Inflammatory macrophage treated with lipopolysaccharide for 4 hours (primary cell): ENCODE measurements around the gene CXCL1.

Source experiments
- DNase-seq: peaks from one replicate; pipeline ENCODE4 v3.0.0-alpha.2; 2020

Gene CXCL1

DNA sequence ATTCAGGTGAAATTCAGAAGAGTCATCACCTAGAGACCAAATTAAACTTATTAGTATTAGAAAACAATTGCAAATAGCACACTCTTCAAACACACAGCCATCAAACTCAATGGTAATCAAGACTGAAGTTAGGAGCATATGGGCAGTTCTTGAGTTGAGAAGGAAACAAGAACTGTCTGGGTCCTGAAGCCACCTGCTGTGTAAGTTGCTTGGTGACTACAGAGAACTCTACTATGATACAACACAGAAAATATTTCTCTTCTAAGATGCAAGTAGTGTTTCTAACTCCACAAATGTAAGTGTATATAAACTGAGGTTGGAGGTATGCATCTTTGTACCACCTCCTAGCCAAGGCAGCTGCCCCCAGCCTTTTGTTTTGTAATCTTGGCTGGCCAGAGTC is 16.4 kb upstream of the CXCL1 start:
- DNase-seq = no peak

GRCh38 chr4:73853246-73853704 is 15.9 kb upstream of the CXCL1 start, which contains the start of gene PF4V1:
Gene PF4V1, plus strand, starts transcription at chr4:73853296. Its CDS starts 67 bp downstream, at chr4:73853363.
- no peak for DNase-seq

GRCh38 chr4:73853718-73854473 is 15.3 kb upstream of the CXCL1 start:
- no peak for DNase-seq

GRCh38 chr4:73855406-73855805 is 13.8 kb upstream of the CXCL1 start:
- DNase-seq = no peak

DNA sequence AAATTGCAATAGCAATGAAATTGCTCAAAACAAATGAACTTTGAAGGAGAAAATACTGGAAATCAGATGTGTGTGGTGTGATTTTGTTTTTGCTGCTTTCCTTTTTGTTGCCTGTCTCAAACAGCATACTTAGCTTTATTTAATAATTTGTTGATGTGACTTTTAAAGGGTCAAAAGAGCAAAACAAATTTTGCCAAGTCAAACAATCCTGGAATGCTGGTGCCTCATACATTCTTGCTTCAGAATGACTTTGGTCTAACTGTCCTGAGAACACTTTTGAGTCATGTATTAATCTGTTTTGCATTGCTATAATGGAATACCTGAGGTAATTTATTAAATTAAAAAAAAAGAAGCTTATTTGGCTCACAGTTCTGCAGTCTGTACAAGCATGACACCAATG is 12.7 kb upstream of the CXCL1 start:
- no peak for DNase-seq

- DNase-seq = no peak
These were observed 9.5 kb upstream of the CXCL1 start for GRCh38 chr4:73859614-73860088.

DNA sequence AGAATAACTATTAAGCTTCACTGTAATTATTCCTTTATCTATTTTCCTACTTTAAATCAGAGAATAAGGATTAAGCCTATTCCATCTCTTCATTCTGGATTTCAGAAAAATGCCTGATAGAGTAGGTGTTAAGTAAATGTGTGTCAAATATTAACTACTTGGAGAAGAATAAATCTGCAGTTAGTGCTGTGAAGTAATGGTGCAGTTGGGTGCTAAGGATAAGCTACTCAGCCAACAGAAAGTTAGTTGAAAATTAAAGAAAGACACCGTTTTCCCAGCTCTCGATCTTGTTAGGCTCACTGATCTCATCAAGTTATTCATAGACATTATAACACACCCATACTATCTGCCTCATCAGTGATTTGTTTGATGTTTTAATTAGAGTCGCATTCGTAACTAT is 9.0 kb upstream of the CXCL1 start:
- DNase-seq = no peak

DNA sequence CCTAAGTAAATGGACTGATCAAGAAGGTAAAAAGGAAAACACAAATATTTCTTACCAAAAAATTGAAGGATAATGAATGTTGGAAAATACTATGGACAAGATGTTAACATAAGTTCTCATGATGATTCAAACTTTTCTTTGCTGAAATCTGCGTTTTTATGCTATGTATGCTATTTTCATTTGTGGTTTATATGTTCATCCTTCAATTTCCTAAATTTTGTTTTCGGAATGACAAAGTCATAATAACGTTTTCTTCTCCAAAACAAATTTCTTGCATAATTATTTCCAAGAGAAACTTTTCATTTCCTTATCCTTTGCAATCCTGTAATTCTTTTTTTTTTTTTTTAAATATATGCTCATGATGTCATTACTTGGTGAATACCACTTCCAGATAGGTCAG is 8.3 kb upstream of the CXCL1 start:
- peak; percentile 82 for DNase-seq

GRCh38 chr4:73862322-73862721 is 6.9 kb upstream of the CXCL1 start:
- no peak for DNase-seq

GRCh38 chr4:73864365-73864764 is 4.8 kb upstream of the CXCL1 start:
- DNase-seq = no peak

GRCh38 chr4:73864961-73865360 is 4.2 kb upstream of the CXCL1 start:
- no peak for DNase-seq

GRCh38 chr4:73865431-73866096 is 3.6 kb upstream of the CXCL1 start:
- peak; percentile 63 for DNase-seq

DNA sequence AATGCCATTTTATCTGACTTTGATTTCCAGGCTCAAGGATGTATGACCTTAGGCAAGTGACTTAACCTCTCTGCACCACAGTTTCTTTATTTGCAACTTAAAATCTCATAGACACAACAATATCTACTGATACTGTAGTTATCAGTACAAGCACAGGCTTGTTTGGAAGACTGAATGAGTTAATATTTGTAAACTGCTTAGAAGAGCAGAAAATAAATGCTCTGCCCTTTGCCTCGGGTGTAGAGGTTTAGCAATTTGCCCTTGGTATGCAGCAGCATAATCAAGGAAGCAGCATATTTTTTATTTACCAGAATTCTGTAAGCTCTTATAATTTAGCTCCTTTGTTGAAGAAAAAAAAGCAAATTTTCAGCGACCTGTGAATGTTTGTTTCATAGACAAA is 2.9 kb upstream of the CXCL1 start:
- DNase-seq = no peak

DNA sequence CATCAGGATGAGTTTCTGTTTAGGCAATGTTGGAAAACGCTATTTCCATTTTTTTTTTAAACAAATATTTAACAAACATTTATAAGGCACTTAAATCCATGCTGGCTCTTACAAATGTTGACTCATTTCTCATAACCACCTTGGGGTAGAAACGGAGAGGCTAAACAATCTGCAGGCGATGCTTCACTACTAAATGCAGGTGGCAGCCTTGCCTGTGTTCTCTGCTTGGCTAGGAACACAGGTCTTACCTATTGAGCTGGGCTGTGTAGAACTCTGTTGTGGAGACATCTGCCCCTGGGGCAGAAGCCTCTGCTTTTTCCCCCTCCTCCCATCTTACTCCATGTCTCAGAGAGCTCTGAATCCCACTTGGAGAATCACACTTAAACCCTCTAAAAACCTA is 1.4 kb upstream of the CXCL1 start:
- DNase-seq = no peak

- DNase-seq = no peak
These were observed 725 bp upstream of the CXCL1 start for GRCh38 chr4:73868206-73869129.

GRCh38 chr4:73870260-73870659 is 1.1 kb downstream of the CXCL1 start:
- peak; percentile 48 for DNase-seq

GRCh38 chr4:73870768-73871167 is 1.6 kb downstream of the CXCL1 start:
- peak; percentile 54 for DNase-seq

DNA sequence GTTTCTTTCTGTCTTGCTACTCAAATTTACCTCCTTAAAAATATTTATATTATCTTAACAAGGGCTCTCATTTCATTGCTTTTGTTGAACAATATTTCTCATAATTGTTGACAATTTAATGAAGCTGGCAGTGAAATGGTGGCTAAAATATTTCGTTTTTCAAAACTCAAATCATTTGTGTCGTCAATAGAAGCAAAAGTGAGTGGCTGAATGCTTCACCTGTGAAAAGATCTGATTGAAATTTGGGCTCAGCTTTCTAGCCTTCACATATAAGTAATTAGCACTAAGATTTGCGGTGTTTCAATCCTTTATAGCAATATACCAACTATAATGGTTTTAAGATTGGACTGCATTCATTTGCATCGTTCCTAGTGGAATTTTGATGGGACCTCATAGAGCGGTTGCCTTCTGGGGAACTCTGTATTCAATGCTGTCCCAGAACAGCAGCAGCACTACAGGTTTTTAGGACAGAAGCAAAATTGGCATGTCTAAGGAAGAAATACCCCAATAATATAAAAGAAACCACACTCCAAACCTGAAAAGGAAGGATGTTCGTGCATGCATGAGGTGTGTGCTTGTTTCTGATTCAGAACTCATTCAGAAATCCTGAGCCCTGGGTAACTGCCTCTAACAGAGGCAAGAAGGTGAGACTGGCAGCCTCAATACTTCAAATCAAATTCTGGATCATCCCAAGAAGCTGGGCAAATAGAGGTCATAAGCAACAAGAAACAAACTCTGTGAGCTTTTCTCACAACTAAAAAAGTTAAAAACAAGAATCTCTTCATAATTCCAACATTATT is 2.5 kb downstream of the CXCL1 start:
- DNase-seq = peak; percentile 21

DNA sequence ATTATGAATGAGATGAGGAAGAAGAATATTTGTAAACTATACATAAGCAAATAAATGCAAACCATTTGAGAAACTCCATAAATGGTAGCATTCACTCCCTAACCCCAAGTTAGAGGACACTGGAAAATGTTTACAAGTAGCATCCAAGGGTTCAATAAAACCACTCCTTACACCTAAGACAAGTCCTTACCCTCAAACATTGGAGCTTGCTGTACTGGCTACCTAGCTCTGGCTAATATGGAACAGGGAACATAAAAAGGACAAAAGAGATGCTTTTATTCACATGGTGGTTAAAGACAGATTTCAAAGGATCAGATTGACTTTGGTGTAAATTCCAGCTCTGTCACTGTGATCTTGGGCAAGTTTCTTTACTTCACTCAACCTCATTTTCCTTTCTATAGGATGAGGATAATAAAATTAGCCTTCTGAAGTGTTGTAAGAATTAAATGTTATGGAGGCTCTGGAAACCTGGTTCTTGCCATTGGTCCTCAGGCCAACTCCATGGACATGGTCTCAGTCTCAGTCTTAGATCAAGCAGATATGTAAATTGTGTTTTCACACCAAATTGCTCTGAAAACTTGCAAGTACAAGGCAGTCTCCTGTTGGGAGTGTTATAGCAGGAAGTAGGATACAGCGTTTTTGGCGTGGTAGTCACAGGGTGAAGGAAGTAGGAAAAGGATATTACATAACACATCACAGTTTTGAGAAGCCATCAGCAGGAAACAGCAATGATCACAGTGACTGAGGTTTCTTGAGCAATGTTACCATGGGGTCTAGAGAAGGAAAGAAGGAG is 3.3 kb downstream of the CXCL1 start:
- DNase-seq = peak; percentile 87

DNA sequence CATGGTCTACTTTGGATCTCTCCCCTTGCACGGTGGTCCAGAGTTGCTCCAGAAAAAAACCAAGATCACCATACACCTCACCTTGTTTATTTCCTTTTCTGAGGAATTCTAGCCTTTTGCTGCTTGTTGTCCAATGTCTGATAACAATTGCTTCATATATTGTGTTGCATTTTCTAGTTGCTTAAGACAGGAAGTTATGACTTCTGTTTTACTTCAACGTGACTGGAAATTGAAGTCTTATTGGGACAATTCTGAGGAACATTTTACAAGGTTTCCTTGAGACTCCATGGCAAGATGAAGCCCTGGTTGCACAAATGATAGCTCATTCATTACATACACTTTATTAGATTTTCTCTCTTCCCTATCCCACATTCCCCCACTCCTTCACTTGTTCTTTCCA is 5.2 kb downstream of the CXCL1 start:
- DNase-seq = peak; percentile 67

DNA sequence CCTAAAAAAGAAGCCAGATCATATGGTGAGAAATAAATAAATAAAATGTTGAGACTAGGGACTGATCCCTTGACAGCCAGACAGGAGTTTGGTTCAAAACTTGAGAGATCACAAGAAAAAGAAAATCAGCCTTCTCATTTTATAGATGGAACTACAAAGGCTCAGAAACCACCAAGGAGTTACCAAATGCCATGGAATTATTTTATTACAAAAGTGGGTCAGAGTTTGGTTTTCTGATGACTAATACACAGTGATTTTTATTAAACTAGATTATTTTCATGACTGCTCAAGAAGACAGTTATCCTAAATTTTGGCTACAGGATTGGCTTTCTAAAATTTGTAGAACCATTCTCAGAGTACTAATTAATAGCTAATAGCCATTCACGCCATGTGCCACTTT is 6.2 kb downstream of the CXCL1 start:
- no peak for DNase-seq

- no peak for DNase-seq
These were observed 14.1 kb downstream of the CXCL1 start for GRCh38 chr4:73883306-73883705.
